IPS DF 19.7 (cell line): ENCODE measurements around the gene SCN2A.
"Not testable (repeated sequence)": the region's sequence is repeated elsewhere in the genome, so short reads cannot be mapped to it uniquely, and the experiment has no call there.

Experiments
- DNase-seq: peaks from one replicate; pipeline ENCODE4 v3.0.0-alpha.2; 2013; ENCODE audit warnings: low read depth, low spot score

The SCN2A gene

DNA sequence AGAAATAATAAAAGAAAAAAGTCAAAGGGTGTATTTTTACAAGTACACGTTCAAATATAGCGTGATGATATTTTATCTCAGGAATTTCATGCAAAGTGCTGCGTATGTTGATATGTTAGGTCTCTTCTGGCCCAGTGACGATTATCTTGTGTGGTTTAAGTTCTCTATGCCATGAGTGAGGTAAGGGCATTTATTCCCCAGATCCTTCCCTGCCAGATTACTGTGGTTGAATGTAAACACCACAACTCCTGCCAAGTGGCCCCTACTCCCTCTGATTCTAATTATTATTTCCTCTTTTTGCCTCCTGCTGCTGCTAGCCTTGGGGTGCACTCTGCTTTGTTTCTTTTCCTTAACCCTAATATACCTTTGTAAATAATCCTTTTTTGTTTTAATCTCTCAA is 12.2 kb downstream of the SCN2A start:
- DNase-seq = no peak

DNA sequence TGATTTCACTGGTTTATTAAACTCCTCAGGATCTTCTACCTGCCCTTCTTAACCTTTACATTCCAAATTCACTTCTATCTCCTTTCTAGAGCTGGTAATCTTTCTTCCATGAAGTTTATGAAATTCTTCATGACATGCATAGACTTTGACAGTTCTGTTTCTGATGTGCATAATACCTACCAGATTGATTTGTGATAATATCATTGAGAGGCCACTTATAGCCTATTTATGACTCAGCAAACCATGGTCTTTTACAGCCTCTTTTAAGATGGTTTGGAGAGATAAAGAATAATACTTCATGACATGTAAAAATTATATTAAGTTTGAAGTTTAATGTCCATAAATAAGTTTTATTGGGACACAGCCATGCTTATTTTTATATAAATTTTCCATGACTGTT is 14.0 kb downstream of the SCN2A start:
- DNase-seq = no peak

DNA sequence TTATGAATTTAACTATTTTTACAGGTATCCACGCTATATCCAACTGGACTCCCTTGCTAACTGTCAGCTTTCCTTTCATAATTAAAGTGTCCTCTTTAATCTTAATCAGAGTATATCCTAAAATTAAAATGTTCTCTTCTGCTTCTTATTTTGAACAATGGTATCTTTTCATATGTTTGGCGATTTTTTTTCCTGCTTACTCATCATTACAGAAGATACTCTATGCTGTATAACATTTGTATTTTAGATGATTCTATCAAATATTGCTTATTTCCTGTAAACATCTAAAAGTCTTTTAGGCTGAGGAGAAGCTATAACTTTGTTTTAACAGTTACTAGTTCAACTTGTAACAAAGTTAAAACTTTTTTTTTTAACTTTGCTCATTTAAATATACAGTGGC is 17.4 kb downstream of the SCN2A start:
- no peak for DNase-seq

DNA sequence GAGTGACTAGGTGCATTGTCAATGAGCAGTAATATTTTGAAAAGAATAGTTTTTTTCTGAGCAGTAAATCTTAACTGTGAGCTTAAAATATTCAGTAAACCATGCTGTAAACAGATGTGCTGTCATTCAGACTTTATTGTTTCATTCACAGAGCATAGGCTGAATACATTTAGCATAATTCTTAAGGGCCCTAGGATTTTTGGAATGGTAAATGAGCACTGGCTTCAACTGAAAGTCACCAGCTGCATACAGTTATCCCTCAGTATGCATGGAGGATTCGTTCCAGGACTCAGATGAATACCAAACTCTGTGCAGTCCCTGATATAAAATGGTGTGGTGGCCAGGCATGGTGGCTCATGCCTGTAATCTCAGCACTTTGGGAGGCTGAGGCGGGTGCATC is 21.1 kb downstream of the SCN2A start:
- DNase-seq = not testable (repeated sequence)

DNA sequence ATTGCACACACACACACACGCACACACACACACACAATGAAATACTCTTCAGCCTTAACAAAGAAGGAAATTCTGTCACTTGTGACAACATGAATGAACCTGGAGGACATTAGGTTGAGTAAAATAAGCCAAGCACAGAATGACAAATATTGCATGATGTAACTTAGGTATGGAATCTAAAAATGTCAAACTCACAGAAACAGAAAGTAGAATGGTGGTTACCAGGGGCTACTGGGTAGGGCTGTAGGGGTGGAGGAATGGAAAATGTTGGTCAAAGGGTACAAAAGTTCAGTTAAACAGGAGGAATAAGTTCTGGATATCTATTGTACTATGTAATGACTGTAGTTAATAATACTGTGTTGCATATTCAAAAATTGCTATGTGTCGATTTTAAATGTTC is 29.5 kb downstream of the SCN2A start:
- no peak for DNase-seq

DNA sequence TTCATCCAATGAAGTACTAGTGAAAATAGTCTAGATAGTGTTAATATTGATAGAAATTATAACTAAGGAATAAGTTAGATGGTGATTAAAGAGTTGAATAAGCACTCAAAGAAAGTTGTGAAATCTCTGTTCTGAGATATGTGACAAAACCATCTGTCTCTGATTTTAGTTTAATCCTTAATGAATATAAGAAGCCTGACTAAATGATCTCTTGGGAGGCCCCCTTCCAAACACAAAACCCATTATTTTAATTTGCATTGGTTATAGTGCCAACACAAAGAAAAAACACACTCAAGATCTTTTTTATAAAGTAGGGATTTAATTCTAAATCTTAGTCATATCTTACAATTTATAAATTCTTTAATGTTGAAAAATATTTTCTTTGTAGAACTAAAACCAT is 34.0 kb downstream of the SCN2A start:
- no peak for DNase-seq

DNA sequence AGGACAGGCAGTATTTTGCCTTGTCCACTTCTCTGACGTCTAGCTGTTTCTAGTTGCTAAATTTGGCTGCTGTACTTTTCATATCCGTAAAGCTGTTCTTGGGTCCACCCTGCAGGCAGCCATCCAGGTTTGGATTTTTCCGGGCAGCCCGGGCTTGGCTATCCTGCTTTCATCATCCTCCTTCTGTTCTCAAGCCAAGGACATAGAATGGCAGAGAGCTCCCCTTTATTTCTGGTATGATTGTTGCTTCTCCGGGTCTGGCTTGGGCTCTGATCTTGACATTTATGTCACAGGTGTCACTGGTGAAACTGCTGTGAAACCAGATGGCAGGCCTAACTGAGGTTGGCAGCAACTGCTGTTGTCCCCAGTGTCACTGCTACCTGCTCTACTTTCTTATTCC is 35.5 kb downstream of the SCN2A start:
- DNase-seq = no peak

DNA sequence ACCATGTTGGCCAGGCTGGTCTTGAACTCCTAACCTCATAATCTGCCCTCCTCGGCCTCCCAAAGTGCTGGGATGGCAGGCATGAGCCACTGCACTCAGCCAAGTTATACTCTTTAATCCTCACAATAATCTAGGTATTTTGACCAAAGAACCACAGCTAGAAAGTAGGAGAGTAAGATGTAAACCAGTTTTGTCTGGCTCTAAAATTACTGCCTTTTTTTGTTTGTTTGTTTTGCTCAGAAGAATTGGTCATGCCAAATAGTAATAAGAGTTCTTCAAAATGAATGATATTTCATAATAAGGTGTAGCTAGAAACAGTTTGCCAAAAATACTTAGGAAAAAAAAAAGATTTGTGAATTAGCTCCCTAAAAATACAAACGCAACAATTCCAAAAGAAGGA is 36.7 kb downstream of the SCN2A start:
- DNase-seq = no peak

DNA sequence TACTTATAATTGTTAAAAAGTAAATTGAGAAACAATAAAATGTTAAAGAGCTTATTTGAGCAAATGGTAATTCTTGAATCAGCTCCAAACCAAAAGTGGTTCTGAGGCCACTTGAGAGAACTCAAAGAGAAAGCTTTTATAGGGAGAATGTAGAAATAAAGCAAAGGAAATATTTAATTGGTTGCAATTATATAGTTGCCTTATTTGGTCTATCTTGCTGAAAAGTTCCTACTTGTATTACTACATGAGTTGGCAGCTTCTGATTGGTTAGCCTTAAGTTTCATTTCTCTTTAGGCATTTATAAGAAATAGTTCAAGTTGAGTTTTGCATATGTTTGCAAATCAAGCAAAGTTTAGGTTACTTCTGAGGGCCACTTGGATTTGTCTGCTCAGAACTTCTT is 38.1 kb downstream of the SCN2A start:
- no peak for DNase-seq

DNA sequence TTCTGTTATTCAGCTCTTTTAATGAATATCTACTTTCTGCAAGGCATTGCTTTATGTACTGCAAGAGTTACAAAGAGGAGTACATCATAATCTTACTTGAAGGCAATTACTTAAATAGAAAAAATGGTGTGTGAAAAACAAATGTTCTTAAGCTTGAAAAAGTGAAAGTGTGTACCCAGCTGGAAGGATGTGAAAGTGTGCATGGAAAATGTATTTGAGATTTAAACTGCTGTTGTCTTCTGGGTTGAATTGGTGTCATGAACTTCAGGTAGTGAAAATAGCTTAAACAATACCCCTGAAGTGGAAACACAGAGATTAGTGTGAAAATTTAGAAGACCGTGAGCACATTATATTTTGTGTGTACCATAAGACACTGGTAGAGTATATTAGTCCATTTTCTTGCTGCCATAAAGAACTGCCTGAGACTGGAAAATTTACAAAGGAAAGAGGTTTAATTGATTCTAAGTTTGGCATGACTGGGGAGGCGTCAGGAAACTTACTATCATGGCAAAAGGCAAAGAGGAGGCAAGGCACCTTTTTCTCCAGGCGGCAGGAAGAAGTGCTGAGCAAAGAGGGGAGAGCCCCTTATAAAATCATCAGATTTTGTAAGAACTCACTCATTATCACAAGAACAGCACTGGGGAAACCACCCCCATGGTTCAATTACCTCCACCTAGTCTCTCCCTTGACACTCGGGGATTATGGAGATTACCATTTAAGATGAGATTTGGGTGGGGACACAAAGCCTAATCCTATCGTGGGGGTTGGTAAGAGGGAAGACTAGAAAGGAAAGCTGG is 38.8 kb downstream of the SCN2A start:
- DNase-seq = no peak

DNA sequence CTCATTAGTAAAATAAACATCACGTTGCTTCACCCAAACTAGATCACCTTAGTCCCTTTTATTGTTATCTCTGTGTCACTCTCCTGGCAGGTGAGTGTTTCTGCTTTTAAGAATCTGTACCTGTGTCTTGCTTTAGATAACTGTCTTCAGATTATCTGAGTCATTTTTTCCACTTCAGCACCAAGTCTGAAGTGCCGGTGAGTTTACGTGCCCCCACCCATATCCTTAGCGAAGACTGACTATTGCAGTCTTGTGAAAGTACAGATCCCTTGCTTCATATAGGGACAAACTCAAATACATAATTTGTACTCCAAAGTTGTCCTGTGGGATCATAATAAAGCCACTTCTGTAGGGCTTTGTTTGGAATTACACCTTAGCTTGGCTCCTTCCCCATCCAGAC is 41.1 kb downstream of the SCN2A start:
- DNase-seq = no peak

DNA sequence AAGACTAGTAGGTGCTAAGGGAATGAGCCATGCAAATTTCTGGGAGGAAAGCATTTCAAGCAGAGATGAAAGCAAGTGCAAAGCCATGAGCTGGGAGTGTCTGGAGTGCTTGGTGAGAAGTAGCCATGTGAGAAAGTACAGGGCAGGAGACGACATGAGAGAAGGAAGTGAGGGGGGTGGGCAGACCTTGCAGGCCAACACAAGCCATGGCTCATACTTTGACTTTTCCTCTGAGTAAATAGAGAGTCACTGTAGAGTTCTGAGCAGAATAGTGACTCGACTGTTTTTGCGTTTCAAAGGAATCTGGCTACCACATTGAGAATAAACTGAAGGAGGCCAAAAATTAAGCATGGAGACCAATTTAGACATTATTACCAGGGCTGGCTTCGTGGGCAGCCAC is 42.2 kb downstream of the SCN2A start:
- no peak for DNase-seq

DNA sequence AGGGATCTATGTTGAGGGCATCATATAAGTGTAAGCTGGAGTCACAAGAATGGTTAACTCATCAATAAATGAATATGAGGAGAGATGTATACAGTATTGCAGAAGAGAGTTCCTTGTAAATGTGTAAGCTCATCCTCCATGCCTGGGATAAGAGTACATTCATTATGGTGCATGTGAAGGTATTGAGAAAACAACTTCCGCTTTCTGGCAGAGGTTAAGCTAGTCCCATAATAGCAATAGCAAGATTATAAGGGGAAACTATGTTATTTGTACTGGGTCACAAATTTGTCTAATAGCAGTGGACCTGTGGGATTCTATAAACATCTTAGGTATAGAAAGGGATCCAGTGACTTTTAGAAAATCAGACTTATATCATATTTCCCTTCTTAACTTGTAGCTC is 44.1 kb downstream of the SCN2A start:
- DNase-seq = no peak

DNA sequence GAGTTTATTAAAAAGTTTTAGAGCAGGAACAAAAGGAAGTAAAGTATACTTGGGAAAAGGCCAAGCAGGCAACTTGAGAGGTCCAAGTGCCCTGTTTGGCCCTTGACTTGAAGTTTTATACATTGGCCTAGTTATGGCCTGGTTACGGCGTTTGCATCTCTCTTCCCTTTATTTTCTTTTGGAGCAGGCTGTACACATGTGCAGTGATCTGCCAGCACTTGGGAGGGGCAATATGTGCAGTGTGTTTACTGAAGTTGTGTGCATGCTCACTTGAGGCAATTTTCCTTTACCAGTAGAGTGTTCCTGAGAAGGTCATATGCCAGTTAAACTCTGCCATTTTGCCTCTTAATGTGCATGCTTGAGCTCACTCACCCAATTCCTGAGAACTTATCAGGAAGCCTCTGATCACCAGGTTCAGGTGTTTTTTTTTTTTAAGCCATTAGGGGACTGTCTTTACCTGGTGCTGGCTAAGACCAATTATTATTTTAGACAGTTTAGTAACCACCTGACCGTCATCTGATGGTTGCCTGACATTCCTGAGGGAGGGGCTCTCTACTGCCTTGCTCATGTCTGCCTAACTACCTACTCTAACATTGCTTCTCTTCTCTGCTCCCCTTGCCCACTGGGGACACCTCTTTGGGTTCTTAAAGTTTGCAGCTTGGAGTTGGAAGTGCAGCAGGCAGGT is 48.0 kb downstream of the SCN2A start:
- DNase-seq = no peak

DNA sequence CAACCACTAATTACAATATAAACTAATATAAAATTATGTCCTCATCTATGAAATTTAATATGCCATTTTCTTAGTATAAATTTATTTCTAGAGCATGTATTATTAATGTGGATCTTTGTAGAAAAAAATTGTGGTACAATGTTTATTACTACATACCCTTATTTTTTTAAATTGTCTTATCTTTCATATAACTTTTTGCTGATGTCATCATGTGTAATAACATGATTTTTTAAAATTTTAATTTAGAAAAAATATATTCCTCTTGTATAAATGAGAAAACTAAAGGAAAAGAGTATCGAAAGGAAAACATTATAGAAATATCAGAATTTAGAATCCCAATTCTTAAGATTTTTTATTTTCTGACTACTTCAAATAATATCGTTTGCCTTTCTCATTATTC is 49.9 kb downstream of the SCN2A start:
- no peak for DNase-seq

DNA sequence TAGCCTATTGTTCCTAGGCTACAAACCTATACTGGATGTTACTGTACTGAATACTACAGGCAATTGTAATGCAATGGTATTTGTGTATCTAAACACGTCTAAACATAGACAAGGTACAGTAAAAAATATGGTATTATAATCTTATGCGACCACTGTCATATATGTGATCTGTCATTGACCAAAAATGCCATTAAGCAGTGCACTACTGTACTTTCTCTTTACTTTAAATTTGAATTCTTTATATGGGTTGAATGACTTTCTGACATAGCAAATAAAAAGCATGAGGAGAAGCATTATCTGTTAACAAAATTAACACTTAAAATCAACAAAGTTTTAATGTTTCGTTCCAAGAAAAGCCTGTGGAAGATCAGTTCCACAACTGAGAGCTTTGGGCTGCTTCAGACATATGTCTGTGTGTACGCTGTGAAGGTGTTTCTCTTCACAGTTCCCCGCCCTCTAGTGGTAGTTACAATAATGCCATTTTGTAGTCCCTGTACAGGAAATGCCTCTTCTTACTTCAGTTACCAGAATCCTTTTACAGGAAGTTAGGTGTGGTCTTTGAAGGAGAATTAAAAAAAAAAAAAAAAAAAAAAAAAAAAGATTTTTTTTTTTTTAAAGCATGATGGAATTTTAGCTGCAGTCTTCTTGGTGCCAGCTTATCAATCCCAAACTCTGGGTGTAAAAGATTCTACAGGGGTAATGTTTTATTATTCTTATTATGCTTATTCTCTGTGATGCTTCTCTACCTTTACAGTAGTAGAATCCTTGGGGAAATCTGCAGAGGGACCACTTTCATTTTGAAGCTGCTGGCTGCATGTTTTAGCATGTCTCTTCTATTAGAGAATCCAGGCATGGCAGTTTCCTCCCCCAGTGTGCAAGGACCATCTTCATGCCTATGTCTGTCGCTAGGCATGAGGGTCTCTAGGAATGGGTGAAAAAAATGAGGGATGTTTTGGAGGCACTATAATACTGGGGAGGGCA is 54.5 kb downstream of the SCN2A start:
- DNase-seq = peak; percentile 83

DNA sequence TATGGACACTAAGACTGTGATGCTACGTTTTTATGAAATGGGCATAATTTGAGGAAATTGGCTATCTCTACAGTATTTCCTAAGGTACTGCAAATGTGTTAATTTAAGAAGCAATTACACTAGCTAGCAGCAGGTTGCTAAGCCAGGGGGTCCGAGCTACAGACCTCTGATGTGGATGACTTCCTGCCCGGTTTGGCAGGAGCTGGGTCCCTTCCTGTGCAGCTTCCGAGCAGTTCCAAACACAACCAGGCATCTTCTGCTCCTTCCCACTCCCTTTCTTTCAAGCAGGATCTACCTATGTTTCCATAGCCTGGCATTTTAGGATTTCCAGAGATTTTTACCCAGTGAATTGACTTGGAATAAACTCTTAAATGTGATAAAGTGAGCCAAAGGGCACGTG is 55.7 kb downstream of the SCN2A start:
- DNase-seq = no peak

DNA sequence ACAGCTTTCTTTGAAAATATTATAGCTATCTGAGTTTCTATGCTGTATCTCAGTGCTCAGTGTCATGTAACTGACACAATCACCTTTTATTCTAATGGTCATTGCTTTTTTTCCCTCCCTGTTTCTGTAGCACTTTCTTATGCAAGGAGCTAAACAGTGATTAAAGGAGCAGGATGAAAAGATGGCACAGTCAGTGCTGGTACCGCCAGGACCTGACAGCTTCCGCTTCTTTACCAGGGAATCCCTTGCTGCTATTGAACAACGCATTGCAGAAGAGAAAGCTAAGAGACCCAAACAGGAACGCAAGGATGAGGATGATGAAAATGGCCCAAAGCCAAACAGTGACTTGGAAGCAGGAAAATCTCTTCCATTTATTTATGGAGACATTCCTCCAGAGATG is 56.4 kb downstream of the SCN2A start:
- DNase-seq = no peak

DNA sequence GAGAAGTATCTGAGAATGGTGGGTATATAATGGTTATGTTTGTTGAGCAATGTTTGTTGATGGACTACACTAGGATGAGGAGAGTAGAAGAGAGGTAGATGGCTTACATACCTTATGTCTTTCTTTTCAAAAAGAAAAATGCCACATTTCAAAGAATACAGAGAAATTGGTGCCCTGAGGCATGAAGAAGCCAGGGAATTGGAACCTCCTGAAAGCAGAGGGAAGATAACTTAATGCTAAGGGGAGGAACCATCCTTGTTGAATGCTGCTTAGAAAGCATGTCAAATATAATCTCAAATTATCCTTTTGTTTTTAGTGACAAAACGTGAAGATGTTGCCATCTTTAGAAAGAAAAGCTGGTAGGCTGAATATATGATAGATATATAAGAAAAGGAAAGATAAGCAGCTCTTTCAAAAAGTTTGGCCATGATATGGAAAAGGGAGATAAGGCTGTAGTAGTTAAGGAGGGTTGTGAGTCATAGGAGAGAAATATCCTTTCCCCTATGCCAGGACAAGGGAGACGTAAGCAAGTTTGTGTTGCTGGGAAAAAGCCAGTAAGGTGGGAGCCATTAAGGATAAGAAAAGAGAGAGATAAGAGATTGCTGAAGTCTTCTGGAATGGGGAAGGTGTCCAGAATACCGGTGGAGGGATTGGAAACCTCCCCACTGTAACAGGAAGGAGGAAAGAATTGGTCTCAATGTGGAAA is 66.3 kb downstream of the SCN2A start:
- DNase-seq = no peak

DNA sequence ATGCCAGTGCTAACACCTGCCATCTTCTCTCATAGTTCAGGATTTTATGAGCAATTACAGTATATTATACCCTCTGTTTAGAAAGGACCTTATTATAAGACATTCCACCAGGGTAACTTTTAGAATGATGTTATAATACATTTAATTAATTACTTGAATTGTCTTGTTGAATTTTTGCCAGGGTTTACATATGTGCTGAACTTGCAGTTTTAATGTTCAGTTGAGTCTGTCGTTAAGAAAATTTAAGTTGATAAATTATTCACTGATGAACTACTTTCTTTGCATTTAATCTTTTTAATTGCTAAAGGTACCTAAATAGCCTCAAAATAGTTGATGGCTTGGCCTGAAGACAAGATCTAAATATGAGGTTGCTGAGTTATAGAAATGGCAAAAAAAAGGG is 68.1 kb downstream of the SCN2A start:
- no peak for DNase-seq

DNA sequence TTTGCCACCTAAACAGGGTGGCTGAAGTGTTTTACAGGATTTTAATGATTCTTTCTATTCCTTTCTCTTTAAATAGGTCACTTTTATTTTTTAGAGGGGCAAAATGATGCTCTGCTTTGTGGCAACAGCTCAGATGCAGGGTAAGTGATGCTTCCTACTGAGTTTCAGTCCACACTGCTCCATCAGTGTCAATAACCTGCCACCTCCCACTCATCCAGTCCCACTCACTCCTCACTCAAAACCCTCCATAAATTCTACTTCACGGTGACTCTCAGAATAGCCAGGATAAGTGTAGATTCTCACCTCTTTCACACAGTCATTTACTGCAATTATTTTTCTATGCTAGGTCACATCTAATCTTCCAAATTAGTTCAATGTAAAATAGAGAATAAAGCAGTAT is 72.7 kb downstream of the SCN2A start:
- no peak for DNase-seq

DNA sequence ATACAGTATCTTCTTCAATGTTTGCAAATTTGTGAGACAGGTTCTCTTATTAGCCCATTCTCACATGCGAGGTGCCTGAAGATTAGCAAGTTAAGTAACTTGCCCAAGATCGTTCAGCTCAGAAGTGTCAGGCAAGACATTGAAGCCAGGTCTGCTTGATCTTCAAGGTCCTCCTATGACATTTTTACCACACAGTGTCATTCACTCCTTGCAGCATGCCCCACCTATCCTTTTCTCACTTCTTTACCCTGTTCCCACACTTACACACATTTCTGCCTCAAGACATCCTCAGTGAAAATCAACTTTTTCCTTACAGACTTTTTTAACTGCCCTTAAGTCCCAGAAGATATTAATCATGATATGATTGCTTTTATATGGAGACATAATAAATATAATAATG is 73.8 kb downstream of the SCN2A start:
- DNase-seq = no peak
